Peyer's patch (tissue), 4 donors: ENCODE measurements around the gene POLR3F.

ENCODE experiments used
- POLR2A ChIP-seq, 2 donors: fragments of 450-650 bp; IDR thresholded peaks; one replicate each; pipeline ENCODE4 v1.5.1; 2017; ENCODE audit warnings: antibody characterized with exemption in 2 of 2, mild to moderate bottlenecking in 2 of 2, moderate library complexity in 2 of 2
- TF ChIP-seq, protein P1 (sequence below), 6 experiments: fragments of 450-650 bp in 4 of 6; fragments of 200-600 bp in 2 of 6; sonication (generic) in 1 of 6; IDR thresholded peaks; one replicate each; pipeline ENCODE4 v1.5.1; 2017 to 2019; ENCODE audit warnings: antibody characterized with exemption in 6 of 6, mild to moderate bottlenecking in 3 of 6, moderate library complexity in 1 of 6

DNA sequence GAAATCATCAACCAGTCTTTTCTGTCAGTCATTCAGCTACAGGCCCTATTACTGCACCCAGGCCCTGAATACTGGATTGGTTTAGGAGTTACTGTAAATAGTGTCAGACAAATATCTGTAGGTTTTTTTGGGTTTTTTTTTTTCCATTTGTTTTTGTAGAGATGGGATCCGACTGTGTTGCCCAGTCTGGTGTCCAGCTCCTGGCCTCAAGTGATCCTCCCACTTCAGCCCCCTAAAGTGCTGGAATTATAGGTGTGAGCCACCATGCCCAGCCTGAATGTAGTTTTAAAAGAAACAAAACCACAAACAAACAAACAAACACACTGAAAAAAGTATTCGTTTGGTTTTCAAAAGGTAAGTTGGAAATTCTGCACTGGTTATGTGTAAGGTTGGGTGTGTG, 40.0 kb upstream of the POLR3F start:
- TF ChIP-seq, protein P1, sequence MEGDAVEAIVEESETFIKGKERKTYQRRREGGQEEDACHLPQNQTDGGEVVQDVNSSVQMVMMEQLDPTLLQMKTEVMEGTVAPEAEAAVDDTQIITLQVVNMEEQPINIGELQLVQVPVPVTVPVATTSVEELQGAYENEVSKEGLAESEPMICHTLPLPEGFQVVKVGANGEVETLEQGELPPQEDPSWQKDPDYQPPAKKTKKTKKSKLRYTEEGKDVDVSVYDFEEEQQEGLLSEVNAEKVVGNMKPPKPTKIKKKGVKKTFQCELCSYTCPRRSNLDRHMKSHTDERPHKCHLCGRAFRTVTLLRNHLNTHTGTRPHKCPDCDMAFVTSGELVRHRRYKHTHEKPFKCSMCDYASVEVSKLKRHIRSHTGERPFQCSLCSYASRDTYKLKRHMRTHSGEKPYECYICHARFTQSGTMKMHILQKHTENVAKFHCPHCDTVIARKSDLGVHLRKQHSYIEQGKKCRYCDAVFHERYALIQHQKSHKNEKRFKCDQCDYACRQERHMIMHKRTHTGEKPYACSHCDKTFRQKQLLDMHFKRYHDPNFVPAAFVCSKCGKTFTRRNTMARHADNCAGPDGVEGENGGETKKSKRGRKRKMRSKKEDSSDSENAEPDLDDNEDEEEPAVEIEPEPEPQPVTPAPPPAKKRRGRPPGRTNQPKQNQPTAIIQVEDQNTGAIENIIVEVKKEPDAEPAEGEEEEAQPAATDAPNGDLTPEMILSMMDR (IDR thresholded peaks at IDR 0.05) = no peak
- TF ChIP-seq POLR2A (IDR thresholded peaks at IDR 0.05) = no peak
